GM15510 (cell line): ENCODE data around the gene MXI1.

Source experiments
- POLR2A ChIP-seq: IDR thresholded peaks from 3 replicates; pipeline ENCODE4 v1.6.1; 2011; ENCODE audit warnings: borderline replicate concordance; ENCODE audit not compliant: insufficient read length; ENCODE audit errors: extremely low read depth

MXI1 gene

DNA sequence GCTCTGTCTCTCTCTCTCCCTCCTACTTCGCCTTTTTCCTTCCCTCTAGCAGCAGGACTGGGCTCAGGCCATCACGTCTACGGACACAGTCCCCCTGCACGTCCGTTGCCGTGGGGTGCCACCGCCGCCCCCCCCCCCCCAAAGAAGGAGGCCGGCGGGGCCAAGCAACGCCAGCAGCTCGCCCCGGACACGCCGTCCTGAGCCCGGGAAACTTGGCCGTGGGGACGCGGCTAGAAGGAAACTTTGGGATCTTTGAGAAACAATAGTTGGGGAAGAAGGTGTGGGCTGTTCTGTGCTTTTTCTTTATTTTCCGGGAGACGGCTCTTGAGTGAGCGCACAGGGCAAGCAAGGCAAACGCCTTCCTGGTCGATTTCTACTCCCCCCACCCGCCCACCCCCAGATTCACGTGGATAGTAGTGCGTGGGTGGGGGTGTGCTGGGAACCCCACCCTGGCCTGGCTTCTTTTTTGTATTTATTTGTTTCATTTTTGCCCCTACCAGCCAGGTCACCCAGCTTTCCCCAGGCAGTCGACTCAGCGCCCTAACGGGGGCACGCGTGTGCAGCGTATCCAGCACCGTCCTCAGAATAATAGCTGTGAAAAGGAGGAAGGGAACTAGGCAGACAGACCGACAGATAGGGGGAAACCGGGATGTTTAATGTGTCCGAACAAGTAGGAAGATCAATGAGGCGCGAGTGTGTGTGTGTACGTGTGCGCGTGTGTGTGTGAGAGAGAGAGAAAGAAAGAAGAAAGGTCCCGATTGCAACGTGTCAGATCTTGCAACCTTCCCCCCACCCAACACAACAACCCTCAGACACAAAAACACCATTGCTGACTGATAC, 1.4 kb downstream of the MXI1 start:
- no peak for TF ChIP-seq POLR2A

DNA sequence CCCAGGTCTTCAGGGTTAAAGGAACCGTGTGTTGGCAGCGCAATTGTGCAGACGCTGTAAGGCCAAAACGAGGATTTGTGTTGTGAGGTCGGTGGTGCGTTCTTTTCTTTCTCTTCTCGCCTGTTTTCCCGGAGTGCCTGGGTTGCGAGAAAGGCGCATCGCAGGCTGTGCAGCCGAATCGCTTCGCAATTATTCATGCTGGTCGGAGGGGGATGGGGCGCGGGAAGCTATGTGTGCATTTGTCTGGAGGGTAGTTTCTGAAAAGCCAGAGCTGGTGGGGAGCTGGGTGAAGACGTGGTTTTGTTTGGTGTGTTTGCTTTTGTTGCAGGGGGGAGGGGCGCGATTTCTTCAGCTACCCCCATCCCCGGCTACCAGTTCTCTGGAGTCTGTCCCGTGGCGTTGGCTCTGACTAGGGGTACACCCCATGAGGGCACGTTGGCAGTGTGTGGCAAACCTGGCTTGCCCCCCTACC, 2.1 kb downstream of the MXI1 start:
- TF ChIP-seq POLR2A: no peak

GRCh38 chr10:110209926-110210673, 2.7 kb downstream of the MXI1 start:
- TF ChIP-seq POLR2A: peak; percentile 22

DNA sequence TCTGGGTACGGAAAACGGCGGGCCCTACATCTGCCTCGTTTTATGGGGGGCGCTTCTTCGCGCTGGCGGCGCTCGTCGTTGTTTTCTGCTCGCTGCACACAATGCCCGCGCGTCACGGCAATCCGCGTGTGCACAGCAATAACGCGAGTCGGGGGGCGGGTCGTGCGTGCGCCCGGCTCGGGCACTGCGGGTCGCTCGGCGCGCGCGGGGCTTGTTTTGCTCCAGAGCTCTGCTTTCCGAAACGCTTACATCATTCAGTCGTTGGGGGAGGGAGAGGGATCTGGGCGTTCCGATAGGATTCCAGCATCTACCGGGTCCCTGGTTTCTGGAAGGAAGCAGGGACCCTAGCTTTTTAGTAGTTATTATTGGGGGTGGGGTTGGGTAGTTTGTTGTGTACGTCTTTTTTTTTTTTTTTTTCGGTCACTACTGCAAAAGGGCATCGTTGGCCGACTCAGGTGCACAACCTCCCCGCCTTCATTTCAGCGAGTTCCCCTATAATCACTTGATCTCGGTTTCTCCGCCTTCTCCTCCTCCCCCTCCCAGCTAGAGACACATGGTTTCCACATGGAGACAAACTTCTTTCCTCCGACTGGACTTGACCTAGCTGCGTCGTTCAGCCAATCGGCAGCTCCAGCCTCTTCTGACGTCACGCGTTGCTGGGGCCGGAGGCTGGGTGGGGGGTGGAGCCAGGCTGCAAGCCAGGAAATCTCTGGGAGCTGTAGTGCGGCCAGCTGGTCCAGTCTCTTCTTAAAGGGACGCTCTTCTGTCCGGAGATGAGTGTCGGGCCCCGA, 3.5 kb downstream of the MXI1 start:
- TF ChIP-seq POLR2A: peak; percentile 24

- TF ChIP-seq POLR2A: no peak
Measured at GRCh38 chr10:110211465-110211843, 4.0 kb downstream of the MXI1 start.

DNA sequence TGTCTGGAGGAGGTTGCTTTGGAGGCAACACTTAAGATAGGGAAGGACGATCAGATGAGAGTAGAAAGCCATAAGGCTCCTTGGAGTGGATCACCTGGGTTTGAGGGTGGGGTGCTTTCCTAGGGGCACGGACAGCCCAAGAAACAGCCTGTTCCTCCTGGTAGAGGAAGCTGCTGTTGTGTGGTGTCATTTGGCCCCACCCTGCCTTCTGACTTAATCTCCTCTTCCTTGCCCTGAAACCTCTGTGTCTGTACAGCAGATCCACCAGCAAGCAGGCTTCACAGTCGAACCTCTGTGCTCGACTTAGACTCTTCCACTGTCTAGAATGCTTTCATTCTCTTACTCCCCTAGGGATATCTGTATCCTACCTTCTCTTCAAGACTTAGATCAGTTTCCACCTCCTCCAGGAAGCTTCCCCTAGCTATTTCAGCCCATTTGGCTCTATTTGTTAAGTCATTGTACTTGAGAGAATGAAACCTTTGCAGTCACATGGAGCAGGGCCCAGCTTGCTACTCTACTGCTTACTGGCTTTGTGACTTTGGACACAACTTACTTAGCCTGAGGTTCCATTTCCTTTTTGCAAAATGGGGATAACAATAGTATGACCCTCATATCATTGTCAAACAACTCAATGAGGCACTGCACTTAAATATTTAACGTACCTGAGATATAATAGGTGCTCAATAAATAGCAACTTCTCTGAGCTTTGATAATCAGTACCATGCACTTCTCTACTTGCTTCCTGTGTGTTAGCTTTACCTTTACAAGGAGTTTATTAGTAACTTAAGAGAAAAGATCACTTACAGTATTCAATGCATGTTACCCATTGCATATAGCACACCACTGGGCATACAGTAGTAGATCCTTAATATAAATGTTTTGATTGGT, 5.0 kb downstream of the MXI1 start:
- no peak for TF ChIP-seq POLR2A

- no peak for TF ChIP-seq POLR2A
Measured at GRCh38 chr10:110214371-110214826, 7.0 kb downstream of the MXI1 start.

DNA sequence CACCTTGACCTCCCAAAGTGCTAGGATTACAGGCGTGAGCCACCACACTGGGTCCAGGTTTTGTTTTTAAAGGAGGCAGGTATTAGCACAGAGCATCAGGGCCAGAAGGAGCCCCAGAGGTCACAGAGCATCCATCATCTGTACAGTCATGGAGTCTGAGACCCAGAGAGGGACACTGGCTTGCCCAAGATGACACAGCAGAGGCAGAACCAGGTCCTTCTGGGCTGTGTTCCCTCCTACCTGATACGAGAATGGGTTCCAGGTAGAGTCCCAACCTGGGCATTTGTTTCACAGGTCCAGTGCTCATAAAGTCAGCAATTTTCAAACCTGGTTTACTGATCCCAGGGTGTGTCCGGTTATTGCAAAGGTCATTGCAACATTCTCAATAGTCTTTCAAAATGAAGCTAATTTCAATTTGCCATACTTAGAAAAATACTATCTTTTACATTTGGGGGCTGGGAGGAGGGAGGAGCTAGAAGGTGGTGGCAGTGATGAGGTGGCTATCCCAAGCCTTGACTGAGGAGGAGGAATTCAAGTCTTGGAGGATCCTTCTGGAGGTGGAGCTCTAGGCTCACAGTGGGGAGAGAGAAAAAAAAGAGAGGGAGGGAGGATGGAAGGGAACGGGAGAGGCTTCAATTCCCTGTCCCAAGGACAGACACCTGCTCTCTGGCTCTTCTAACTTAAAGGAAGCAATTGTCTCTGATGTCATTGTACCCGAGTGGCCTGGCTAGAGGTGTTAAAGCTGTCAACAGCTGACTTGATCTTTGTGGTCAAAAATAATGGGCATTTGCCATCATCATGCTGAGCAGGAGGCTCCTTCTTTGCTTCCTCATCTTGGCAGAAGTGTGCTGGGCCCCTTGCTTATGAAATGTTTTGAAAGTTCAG, 8.1 kb downstream of the MXI1 start:
- no peak for TF ChIP-seq POLR2A

- TF ChIP-seq POLR2A: no peak
Measured at GRCh38 chr10:110216240-110216639, 8.8 kb downstream of the MXI1 start.

- no peak for TF ChIP-seq POLR2A
Measured at GRCh38 chr10:110216942-110217661, 9.7 kb downstream of the MXI1 start.

GRCh38 chr10:110217662-110218008, 10.2 kb downstream of the MXI1 start:
- no peak for TF ChIP-seq POLR2A

GRCh38 chr10:110218632-110219031, 11.2 kb downstream of the MXI1 start:
- TF ChIP-seq POLR2A: no peak
